Mesenchymal stem cell (in vitro differentiated cells and primary cell): ENCODE data around the gene SLC1A7.
A peak's percentile ranks its signal among the peaks of the same experiment; 100 is the strongest.

ENCODE experiments used
- DNase-seq: peaks from one replicate; pipeline ENCODE4 v3.0.0-alpha.2; 2013
- H2AFZ ChIP-seq: one replicate; pipeline ENCODE4 v1.6.1; 2013; ENCODE audit warnings: low read depth, mild to moderate bottlenecking, control low read depth, inconsistent platforms, low read length, moderate library complexity
- H2AK5ac ChIP-seq: 2 replicates; pipeline ENCODE4 v1.6.1; 2013; ENCODE audit warnings: low read length, moderate library complexity, mild to moderate bottlenecking, inconsistent platforms; ENCODE audit not compliant: severe bottlenecking
- H2BK120ac ChIP-seq: one replicate; pipeline ENCODE4 v1.6.1; 2013; ENCODE audit warnings: low read depth, mild to moderate bottlenecking, inconsistent platforms, low read length, moderate library complexity
- H2BK12ac ChIP-seq, 2 experiments: one replicate each; pipeline ENCODE4 v1.6.1; 2013; ENCODE audit warnings: inconsistent platforms in 2 of 2, low read length in 2 of 2, mild to moderate bottlenecking in 2 of 2, moderate library complexity in 2 of 2, control low read depth in 1 of 2
- H2BK15ac ChIP-seq: one replicate; pipeline ENCODE4 v1.6.1; 2013; ENCODE audit warnings: mild to moderate bottlenecking, low read depth, inconsistent platforms; ENCODE audit not compliant: poor library complexity, severe bottlenecking
- H2BK5ac ChIP-seq: 2 replicates; pipeline ENCODE4 v1.6.1; 2013; ENCODE audit warnings: low read depth, mild to moderate bottlenecking, low read length, control low read depth, inconsistent platforms; ENCODE audit not compliant: poor library complexity, severe bottlenecking
- H3K14ac ChIP-seq, 2 experiments: one replicate each; pipeline ENCODE4 v1.6.1; 2013; ENCODE audit warnings: inconsistent platforms in 2 of 2, low read length in 2 of 2, control low read depth in 1 of 2, mild to moderate bottlenecking in 1 of 2, moderate library complexity in 1 of 2
- H3K18ac ChIP-seq, 2 experiments: one replicate each; pipeline ENCODE4 v1.6.1; 2013; ENCODE audit warnings: inconsistent platforms in 2 of 2, low read length in 2 of 2, control low read depth in 1 of 2, low read depth in 1 of 2, mild to moderate bottlenecking in 1 of 2
- H3K23ac ChIP-seq, 2 experiments: one replicate each; pipeline ENCODE4 v1.6.1; 2013; ENCODE audit warnings: inconsistent platforms in 2 of 2, low read length in 2 of 2, mild to moderate bottlenecking in 2 of 2, moderate library complexity in 2 of 2, control low read depth in 1 of 2
- H3K27ac ChIP-seq: 2 replicates; pipeline ENCODE4 v1.5.1; 2013; ENCODE audit warnings: mild to moderate bottlenecking, moderate library complexity, low read length, control low read depth, inconsistent platforms; ENCODE audit not compliant: poor library complexity, severe bottlenecking
- H3K27me3 ChIP-seq, 2 experiments: 2 replicates each; pipeline versions ENCODE4 v1.6.1 to v1.7.0; 2013; ENCODE audit warnings: low read length in 2 of 2, mild to moderate bottlenecking in 2 of 2, moderate library complexity in 2 of 2, control low read depth in 1 of 2, inconsistent platforms in 1 of 2; ENCODE audit not compliant: control insufficient read depth in 1 of 2, insufficient read depth in 1 of 2
- H3K36me3 ChIP-seq, 2 experiments: 2 replicates each; pipeline versions ENCODE4 v1.6.1 to v1.7.0; 2013; ENCODE audit warnings: low read length in 2 of 2, control low read depth in 1 of 2, inconsistent platforms in 1 of 2, low read depth in 1 of 2, mild to moderate bottlenecking in 1 of 2; ENCODE audit not compliant: insufficient read depth in 2 of 2, control insufficient read depth in 1 of 2
- H3K4ac ChIP-seq, 2 experiments: one replicate each; pipeline ENCODE4 v1.6.1; 2013; ENCODE audit warnings: inconsistent platforms in 2 of 2, low read length in 2 of 2, mild to moderate bottlenecking in 2 of 2, moderate library complexity in 2 of 2, control low read depth in 1 of 2, low read depth in 1 of 2
- H3K4me1 ChIP-seq: 2 replicates; pipeline ENCODE4 v1.6.1; 2013; ENCODE audit warnings: low read depth, low read length, control low read depth; ENCODE audit not compliant: control insufficient read depth, insufficient read depth
- H3K4me2 ChIP-seq: 2 replicates; pipeline ENCODE4 v1.6.1; 2013; ENCODE audit warnings: low read length, mild to moderate bottlenecking, inconsistent platforms; ENCODE audit not compliant: poor library complexity, severe bottlenecking
- H3K4me3 ChIP-seq, 2 experiments: 2 replicates each; pipeline versions ENCODE4 v1.5.1 to v1.7.0; 2013; ENCODE audit warnings: low read length in 2 of 2, mild to moderate bottlenecking in 2 of 2, control low read depth in 1 of 2, low read depth in 1 of 2; ENCODE audit not compliant: insufficient read depth in 1 of 2
- H3K79me1 ChIP-seq: replicated peaks from 2 replicates; pipeline ENCODE4 v1.6.1; 2013; ENCODE audit warnings: mild to moderate bottlenecking, control low read depth, low read length, inconsistent platforms; ENCODE audit not compliant: poor library complexity, severe bottlenecking
- H3K9ac ChIP-seq: 2 replicates; pipeline ENCODE4 v1.7.0; 2013; ENCODE audit warnings: mild to moderate bottlenecking, low read length, moderate library complexity
- H3K9me3 ChIP-seq: 2 replicates; pipeline ENCODE4 v1.7.0; 2013; ENCODE audit warnings: mild to moderate bottlenecking, low read length; ENCODE audit not compliant: control insufficient read depth
- H4K8ac ChIP-seq: one replicate; pipeline ENCODE4 v1.6.1; 2013; ENCODE audit warnings: inconsistent platforms, mild to moderate bottlenecking, low read length, moderate library complexity
- H4K91ac ChIP-seq: one replicate; pipeline ENCODE4 v1.6.1; 2013; ENCODE audit warnings: mild to moderate bottlenecking, low read length, inconsistent platforms
- WGBS: methylation state at CpG from one replicate; pipeline ENCODE4 v1.1.7; 2013; ENCODE audit warnings: mixed read lengths; 5-methylcytosine and 5-hydroxymethylcytosine counted together

SLC1A7 gene

GRCh38 chr1:53082826-53083455 lies 59.5 kb downstream of the SLC1A7 start:
- no peak overlapping the region for H2BK12ac ChIP-seq
- H3K27ac ChIP-seq = no peak overlapping the region
- H3K4me1 ChIP-seq = peaks cover 17% of the 10 kb centered on the region
- H3K9ac ChIP-seq = no peak overlapping the region
- no peak overlapping the region for H2AK5ac ChIP-seq
- H3K18ac ChIP-seq = peak overlapping the region in 1 of 2 experiments; percentile 37
- H4K91ac ChIP-seq = no peak overlapping the region
- H3K4me2 ChIP-seq = no peak overlapping the region
- no peaks in the 10 kb centered on the region for H3K79me1 ChIP-seq
- H3K36me3 ChIP-seq = peaks cover 2 to 88% of the 10 kb centered on the region in 2 experiments
- no peak overlapping the region for H4K8ac ChIP-seq
- no peak overlapping the region for H2BK120ac ChIP-seq
- H2BK15ac ChIP-seq = no peak overlapping the region
- no peak overlapping the region for H3K14ac ChIP-seq
- H2BK5ac ChIP-seq = no peak overlapping the region
- 84% methylated on average over 13 of the region's 13 CpGs for WGBS
- no peak overlapping the region for H3K4ac ChIP-seq
- no peaks in the 10 kb centered on the region for H3K9me3 ChIP-seq
- no peak overlapping the region for H3K23ac ChIP-seq
- H2AFZ ChIP-seq = no peak overlapping the region
- H3K27me3 ChIP-seq = no peaks in the 10 kb centered on the region
- DNase-seq = no peak
- H3K4me3 ChIP-seq = no peak overlapping the region

- Histone ChIP-seq H3K79me1 (no peaks in the 10 kb centered on the region), H2BK120ac (no peak overlapping the region), H3K27me3 (no peaks in the 10 kb centered on the region), H3K4me3 (no peak overlapping the region), H3K23ac (no peak overlapping the region), H4K8ac (no peak overlapping the region), H3K9me3 (no peaks in the 10 kb centered on the region), H4K91ac (no peak overlapping the region), H3K18ac (no peak overlapping the region), H2AK5ac (no peak overlapping the region), H3K14ac (no peak overlapping the region), H2AFZ (no peak overlapping the region), H3K4me1 (peaks cover 11% of the 10 kb centered on the region), H3K4ac (no peak overlapping the region), H3K4me2 (no peak overlapping the region), H3K36me3 (peaks cover 0 to 91% of the 10 kb centered on the region in 2 experiments), H2BK5ac (no peak overlapping the region), H3K9ac (no peak overlapping the region), H2BK15ac (no peak overlapping the region), H3K27ac (no peak overlapping the region), H2BK12ac (no peak overlapping the region)
- 84% methylated on average over 14 of the region's 14 CpGs for WGBS
- no peak for DNase-seq
Measured at GRCh38 chr1:53081384-53082066, 60.9 kb downstream of the SLC1A7 start.

- Histone ChIP-seq H3K4me2 (no peak overlapping the region), H3K4me3 (no peak overlapping the region), H3K9me3 (no peaks in the 10 kb centered on the region), H3K18ac (no peak overlapping the region), H3K27ac (no peak overlapping the region), H2AFZ (no peak overlapping the region), H3K79me1 (no peaks in the 10 kb centered on the region), H3K9ac (no peak overlapping the region), H2BK12ac (no peak overlapping the region), H2BK15ac (no peak overlapping the region), H3K36me3 (peaks cover 0 to 83% of the 10 kb centered on the region in 2 experiments), H4K8ac (no peak overlapping the region), H3K23ac (no peak overlapping the region), H3K4me1 (peaks cover 4% of the 10 kb centered on the region), H3K27me3 (no peaks in the 10 kb centered on the region), H2AK5ac (no peak overlapping the region), H3K14ac (no peak overlapping the region), H3K4ac (no peak overlapping the region), H4K91ac (no peak overlapping the region), H2BK5ac (no peak overlapping the region), H2BK120ac (no peak overlapping the region)
- DNase-seq = no peak
- 93% methylated on average over 15 of the region's 15 CpGs for WGBS
Measured at GRCh38 chr1:53080769-53081168, 61.7 kb downstream of the SLC1A7 start.

- Histone ChIP-seq H2BK12ac (no peak overlapping the region), H3K4me2 (no peak overlapping the region), H2AK5ac (no peak overlapping the region), H3K9ac (no peak overlapping the region), H2BK120ac (no peak overlapping the region), H2AFZ (no peak overlapping the region), H3K79me1 (no peaks in the 10 kb centered on the region), H3K36me3 (peaks cover 0 to 83% of the 10 kb centered on the region in 2 experiments), H2BK15ac (no peak overlapping the region), H3K27ac (no peak overlapping the region), H3K18ac (no peak overlapping the region), H3K14ac (no peak overlapping the region), H3K4me3 (no peak overlapping the region), H4K91ac (no peak overlapping the region), H2BK5ac (no peak overlapping the region), H3K27me3 (no peaks in the 10 kb centered on the region), H3K4me1 (peaks cover 4% of the 10 kb centered on the region), H3K4ac (no peak overlapping the region), H3K23ac (no peak overlapping the region), H4K8ac (no peak overlapping the region), H3K9me3 (no peaks in the 10 kb centered on the region)
- 92% methylated on average over 3 of the region's 3 CpGs for WGBS
- DNase-seq = no peak
Measured at GRCh38 chr1:53080041-53080440, 62.4 kb downstream of the SLC1A7 start.
